ENCODE measurements around the gene SLX4IP.

Gene SLX4IP

DNA sequence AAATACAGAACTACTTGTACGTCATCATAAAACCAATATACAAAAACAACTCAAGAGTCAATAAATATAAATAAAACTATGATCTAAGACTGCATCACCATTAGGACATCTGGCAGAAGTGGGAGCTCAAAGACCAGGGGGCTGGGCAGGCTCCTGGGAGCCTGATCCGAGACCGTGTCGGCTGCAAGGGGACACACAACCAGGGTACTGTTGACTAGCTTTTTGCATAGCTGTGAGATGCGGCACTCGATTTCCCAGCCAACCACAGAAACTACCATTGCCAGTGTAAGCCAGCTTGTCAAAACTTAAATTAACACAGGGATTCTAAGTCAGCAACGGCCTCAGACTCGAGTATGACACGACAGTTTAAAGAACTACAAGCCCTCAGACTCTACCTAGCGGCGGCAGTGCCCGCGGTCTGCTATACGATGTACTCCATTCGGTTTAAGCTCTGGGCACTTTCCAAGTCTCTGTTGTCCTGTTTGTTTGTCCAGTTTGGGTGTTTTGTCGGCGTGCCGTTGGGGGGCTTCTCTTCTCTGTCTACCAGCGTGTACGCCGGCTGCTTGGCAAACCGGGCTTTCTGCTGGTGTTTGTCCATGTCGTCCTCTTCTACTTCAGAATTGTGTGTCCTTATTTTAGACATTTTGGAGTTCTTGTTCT, 204.1 kb downstream of the SLX4IP start:
- peak; percentile 3 for FAIRE-seq

DNA sequence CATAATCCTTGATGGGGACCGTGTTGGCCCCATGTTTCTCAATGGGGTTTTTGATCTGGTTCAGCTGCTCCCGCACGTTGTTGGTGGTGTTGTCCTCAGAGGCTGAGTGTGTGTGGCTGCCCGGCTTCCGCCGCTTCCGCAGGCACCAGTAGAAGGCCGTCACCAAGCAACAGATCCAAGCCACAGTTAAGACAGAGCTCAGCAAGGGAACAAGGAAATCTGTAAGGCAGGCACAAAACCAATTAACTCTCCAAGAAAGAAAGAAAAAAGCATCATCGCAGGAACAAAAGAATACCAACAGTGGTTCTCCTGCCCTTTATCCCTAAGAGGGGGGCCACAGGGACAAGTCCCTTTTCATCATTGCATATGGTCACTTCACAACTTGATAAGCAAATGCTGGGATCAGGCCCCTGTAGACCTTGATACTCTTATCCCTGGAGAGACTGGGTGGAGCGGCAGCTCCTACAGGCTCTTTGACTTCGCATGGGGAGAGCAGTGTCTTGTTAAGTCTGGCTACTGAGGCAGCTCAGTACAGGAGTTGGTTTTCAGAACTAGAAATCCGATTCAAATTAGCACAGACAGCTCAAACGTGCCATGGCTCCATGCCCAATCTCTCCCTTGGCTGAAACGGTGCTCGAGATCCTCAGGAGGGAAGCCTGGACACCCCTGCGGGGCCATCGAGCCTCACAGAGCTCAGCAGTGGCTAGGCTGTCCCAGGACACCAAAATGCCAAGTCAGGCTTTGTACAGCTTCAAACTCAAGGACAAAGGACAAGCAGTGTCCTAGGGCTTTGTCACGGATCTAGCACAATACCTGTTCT, 204.8 kb downstream of the SLX4IP start:
- peak; percentile 45 for FAIRE-seq

GRCh38 chr20:10640897-10641296, 205.8 kb downstream of the SLX4IP start:
- no peak for FAIRE-seq

DNA sequence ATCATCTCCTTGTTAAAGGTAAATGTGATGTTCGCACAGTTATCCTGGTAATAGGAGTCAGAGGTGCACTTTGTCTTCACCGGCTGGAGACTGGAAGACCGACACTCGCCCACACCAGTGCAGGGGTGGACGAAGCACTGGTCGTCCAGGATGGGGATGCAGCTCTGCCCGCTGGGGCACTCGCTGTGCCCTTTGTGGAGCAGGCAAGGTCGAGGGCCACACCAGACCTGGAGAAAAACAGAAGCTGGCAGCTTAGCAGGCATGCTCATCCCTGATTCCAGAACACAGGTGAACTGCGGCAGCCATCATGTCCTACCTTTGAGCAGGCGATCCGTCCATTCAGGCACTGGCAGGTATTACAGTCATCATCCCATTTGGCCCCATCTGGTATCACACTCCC, 206.4 kb downstream of the SLX4IP start:
- no peak for FAIRE-seq

DNA sequence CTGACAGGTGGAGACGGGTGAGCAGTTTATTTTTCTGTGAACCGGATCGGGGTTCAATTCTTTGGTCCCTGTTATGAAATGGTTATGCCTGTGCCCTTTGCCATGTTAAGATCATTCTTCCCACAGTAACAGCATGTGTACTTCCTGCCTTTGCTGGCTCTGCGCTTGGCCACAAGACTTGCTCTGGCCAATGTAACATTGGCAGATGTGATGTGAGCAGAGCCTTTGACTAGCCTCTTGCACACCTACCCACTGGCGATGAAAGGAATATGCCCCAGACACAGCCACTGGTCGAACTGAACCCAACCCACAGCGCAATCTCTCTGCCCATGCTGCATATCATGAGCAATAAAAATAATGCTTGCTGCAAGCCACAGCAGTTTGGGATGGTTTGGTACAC, 206.8 kb downstream of the SLX4IP start:
- FAIRE-seq: no peak

DNA sequence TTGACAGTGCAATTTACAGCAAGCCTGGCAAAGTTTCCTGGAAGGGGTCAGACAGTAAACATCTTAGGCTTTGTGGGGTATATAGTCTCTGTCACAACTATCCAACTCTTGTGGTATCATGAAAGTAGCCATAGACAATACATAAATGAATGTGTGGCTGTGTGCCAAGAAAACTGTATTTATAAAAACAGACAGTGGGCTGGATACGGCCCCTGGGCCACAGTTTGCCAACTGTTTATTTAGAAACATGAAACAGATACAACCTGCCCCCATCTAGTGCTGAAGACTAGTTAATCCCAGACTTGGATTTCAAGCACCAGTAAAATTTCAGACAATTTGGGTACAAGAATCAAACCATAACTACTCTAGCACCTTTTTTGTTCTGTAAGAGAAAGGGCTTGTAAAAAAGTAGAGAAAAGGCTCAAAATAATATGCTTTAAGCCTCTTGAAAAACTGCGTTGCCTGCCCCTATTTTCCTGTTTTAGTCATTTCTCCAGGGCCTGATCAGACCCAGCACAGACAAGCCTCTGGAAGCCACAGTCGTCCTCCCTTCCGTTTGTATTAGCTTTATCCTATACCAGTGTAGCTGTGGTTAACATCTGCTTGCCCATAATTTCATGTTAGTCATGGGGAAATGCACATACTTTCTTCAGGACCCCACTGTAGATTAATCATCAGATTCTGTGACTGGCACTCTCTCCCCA, 207.9 kb downstream of the SLX4IP start:
- FAIRE-seq: no peak

- no peak for FAIRE-seq
Measured at GRCh38 chr20:10643560-10643873, 208.4 kb downstream of the SLX4IP start.

DNA sequence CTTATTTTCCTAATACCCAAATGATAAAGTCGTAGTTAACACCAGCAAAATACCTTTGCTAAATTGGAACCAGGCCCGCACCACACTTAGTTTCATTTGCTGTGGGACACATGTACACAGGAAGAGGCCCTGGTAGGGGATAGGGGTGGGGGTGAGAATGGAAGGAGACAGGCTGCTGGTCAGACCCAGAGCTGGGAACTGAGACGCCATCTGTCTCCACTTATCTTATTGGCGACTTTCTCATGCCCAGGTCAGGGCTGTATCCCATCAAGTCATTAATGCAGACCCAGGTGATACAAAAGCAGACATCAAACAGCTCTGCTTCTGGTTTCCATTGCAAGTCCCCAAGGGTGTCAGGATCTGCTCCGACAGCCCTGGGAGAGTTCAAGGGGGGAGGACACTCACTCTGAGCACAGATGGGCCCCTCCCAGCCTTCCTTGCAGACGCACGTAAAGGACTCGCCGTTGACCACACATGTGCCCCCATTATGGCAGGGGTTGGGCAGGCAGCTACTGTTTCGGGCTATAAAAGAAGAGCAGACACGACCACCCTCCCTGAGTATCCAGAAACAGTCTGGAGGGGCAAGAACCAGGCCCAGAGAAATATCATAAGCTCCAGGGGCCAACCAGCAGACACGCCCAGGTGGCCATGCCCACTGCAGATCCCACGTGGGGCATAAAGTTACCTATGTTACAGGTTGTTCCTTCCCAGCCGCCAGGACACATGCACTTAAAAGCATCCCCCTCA, 209.5 kb downstream of the SLX4IP start:
- FAIRE-seq: no peak

GRCh38 chr20:10645205-10645570, 210.1 kb downstream of the SLX4IP start:
- no peak for FAIRE-seq

GRCh38 chr20:10646006-10646405, 210.9 kb downstream of the SLX4IP start:
- no peak for FAIRE-seq

DNA sequence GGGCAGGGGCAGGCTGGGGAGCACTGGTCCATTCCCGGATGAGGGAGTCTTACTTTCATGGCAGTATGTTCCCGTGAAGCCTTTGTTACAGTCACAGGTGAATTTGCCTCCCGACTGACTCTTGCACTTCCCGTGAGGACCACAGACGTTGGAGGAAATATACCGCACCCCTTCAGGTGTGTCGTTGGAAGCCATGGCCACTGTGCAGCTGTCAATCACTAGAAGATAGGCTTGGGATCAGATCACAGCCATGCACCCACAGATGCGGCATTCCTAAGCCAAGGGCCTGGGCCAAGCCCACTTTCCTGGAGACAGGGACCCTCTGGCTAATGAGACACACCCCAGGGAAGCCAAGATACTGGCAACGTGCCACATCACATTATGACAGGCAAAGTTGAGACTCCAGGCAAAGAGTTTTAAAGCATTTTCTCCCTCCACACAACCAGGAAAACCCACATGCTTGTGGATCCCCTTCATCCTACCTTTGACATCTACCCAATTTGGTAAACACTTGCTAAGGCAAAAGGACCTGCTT, 211.8 kb downstream of the SLX4IP start:
- no peak for FAIRE-seq

- no peak for FAIRE-seq
Measured at GRCh38 chr20:10647471-10647870, 212.4 kb downstream of the SLX4IP start.

- FAIRE-seq: no peak
Measured at GRCh38 chr20:10647909-10648308, 212.8 kb downstream of the SLX4IP start.

GRCh38 chr20:10648651-10649050, 213.5 kb downstream of the SLX4IP start:
- FAIRE-seq: no peak

DNA sequence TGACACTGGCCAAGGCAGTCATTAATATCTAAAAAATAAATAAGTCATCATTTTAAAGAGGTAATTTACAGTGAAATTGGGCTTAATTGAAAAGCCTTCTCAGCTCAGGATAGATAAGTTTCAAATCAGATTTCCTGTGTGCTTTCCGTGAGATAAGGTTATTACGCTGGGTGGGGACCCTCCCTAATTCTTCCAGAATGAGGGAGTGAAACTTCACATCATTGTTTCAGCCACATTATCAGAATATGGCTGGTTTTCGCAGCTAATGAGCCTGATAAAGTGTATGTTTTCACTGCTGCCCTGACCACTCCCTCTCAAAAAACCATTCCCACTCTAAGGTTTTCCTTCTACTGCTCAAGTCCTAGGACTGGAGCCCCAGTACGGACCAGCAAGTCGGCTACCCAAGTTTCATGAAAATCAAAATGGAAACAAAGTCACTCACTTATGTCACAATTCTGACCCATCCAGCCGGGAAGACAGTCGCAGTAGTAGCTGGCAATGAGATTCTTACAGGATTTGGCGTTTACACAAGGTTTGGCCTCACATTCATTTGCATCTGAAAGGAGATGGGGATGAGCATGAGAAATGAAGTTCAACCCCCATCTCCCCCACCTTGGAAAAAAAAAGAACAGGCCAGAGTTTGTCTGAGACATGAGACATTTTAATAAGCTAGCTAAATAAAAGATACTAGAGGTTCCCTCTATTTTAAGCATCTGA, 214.1 kb downstream of the SLX4IP start:
- no peak for FAIRE-seq

- FAIRE-seq: no peak
Measured at GRCh38 chr20:10649797-10650160, 214.7 kb downstream of the SLX4IP start.

DNA sequence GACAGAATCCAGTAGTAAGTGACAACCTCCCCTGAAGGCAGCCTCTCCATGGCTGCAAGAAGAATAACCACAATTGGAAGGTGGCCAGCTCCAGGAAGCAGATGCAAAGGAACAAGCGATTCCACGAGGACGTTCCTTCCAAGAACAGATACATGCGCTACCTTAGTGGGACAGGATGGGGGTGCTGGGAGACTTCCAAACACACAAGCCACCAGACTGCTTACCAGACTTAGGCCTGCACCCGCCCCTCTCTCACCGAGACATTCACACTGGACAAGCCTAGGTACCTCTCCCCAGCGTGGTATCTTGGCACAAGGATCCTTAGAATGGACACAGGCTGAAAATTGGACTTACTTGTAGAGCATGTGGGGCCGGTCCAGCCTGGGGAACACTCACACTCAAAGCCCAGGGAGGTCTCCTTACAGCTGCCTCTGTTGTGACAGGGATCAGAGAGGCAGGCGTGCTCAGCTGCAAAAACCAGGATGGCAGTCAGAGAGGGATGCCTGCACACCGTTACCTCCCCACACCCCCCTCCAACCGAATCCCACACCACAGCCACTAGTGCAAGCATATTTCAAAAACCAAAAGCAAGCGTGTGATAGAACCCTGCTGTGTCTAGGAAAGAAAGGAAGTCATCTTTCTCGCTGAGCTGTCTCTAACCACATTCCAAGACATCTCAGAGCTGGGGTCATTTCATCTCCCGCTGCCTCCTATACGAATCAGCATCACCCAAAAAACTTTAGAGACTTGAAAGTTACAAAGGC, 216.3 kb downstream of the SLX4IP start:
- no peak for FAIRE-seq

- FAIRE-seq: no peak
Measured at GRCh38 chr20:10652185-10652584, 217.1 kb downstream of the SLX4IP start.

- FAIRE-seq: no peak
Measured at GRCh38 chr20:10652660-10653261, 217.7 kb downstream of the SLX4IP start.

DNA sequence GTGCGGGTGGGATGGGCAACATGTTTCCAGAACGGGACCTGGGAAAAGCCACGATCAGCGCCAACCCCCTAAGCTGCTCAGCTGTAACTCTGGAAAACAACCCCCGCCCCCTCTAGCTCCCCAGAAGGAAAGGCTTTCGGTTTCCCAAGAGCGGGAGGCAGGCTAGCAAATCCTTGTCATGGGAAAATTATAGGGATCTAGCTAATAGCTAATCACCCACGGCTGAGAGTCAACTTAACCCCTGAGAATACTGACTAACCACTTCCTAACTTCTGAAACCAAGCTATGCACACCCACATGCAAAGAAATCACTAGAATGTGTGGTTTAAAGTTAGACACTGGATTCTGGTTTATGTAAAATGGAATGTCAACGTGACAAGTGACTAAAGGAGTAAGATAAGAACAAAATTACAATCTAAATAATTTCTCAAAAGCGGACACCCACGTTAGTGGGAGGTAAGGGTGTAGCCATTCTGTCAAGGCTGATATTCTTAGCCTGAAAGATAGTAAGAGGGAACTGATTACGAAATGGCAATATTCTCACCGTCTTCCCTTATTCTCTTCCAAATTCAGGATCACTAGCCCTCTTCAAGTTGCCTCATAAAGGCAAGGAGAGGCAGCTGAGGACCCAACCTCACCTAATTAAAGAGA, 218.6 kb downstream of the SLX4IP start:
- FAIRE-seq: no peak

DNA sequence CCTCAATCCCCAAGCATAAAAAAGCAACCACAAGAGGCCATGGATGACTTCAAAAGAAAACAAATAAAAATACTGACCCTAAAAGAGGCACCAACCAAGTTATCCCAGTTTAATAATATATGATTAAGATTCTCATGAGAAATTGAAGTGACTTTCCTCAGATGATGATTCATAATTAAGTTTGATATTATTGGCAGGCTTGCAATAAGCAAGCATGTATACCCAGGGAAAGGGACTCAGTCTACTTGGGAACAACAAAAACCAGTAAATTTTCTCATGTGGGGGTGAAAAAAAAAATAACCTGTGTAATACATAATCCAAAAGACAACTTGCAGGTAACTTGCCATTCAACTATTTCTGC, 219.1 kb downstream of the SLX4IP start:
- FAIRE-seq: no peak

All from TTC549 (cell line).